DND-41 (cell line): ENCODE measurements around the gene F8A2.

Experiments used
- ATAC-seq: fragments of 200-7000 bp; cut with Tn5 transposase; 3 replicates; pipeline ENCODE4 v1.9.1; 2021; ENCODE audit warnings: low read depth; ENCODE audit not compliant: insufficient read depth
- DNase-seq: peaks from one replicate; pipeline ENCODE4 v3.0.0-alpha.2; 2020
- H2AFZ ChIP-seq: 2 replicates; pipeline ENCODE4 v1.6.0; 2012; ENCODE audit warnings: low read depth, low read length
- H3K27ac ChIP-seq: 2 replicates; pipeline ENCODE4 v1.5.1; 2012; ENCODE audit warnings: low read length, inconsistent platforms
- H3K27me3 ChIP-seq: fragments of 200-600 bp; sonication (generic); 2 replicates; pipeline ENCODE4 v1.6.0; 2012; ENCODE audit warnings: low read length, mild to moderate bottlenecking, inconsistent platforms; ENCODE audit not compliant: insufficient read depth, poor library complexity
- H3K36me3 ChIP-seq: 2 replicates; pipeline ENCODE4 v1.5.1; 2012; ENCODE audit warnings: low read length, inconsistent platforms; ENCODE audit not compliant: insufficient read depth
- H3K4me1 ChIP-seq: 2 replicates; pipeline ENCODE4 v1.5.1; 2012; ENCODE audit warnings: mild to moderate bottlenecking, low read length; ENCODE audit not compliant: insufficient read depth
- H3K4me2 ChIP-seq: 2 replicates; pipeline ENCODE4 v1.6.0; 2012; ENCODE audit warnings: mild to moderate bottlenecking, moderate library complexity, low read length, inconsistent platforms; ENCODE audit not compliant: insufficient read depth
- H3K4me3 ChIP-seq, 2 experiments: fragments of 200-600 bp in 1 of 2; shearing (Covaris generic) in 1 of 2; 2 replicates each; pipeline ENCODE4 v1.5.1; 2012 to 2016; ENCODE audit warnings: inconsistent platforms in 2 of 2, low read length in 2 of 2, mild to moderate bottlenecking in 2 of 2, low read depth in 1 of 2, moderate library complexity in 1 of 2
- H3K79me2 ChIP-seq: 2 replicates; pipeline ENCODE4 v1.6.0; 2012; ENCODE audit warnings: low read length, inconsistent platforms; ENCODE audit not compliant: insufficient read depth
- H3K9ac ChIP-seq: 2 replicates; pipeline ENCODE4 v1.6.0; 2012; ENCODE audit warnings: low read depth, mild to moderate bottlenecking, inconsistent platforms, low read length, moderate library complexity
- H3K9me3 ChIP-seq: 2 replicates; pipeline ENCODE4 v1.5.1; 2012; ENCODE audit warnings: low read length, moderate library complexity, mild to moderate bottlenecking, inconsistent platforms; ENCODE audit not compliant: insufficient read depth, severe bottlenecking
- H4K20me1 ChIP-seq: 2 replicates; pipeline ENCODE4 v1.6.0; 2012; ENCODE audit warnings: low read length; ENCODE audit not compliant: insufficient read depth
- EZH2 ChIP-seq: IDR thresholded peaks from 3 replicates; pipeline ENCODE4 v1.6.1; 2012; ENCODE audit warnings: borderline replicate concordance, low read depth, mild to moderate bottlenecking, moderate library complexity, low read length, inconsistent platforms; ENCODE audit not compliant: severe bottlenecking
- TF ChIP-seq, protein P1 (sequence below): IDR thresholded peaks from 2 replicates; pipeline ENCODE4 v1.5.1; 2012; ENCODE audit warnings: borderline replicate concordance, low read length, moderate library complexity, mild to moderate bottlenecking; ENCODE audit not compliant: poor library complexity, severe bottlenecking; ENCODE audit errors: extremely low read depth

Gene F8A2

DNA sequence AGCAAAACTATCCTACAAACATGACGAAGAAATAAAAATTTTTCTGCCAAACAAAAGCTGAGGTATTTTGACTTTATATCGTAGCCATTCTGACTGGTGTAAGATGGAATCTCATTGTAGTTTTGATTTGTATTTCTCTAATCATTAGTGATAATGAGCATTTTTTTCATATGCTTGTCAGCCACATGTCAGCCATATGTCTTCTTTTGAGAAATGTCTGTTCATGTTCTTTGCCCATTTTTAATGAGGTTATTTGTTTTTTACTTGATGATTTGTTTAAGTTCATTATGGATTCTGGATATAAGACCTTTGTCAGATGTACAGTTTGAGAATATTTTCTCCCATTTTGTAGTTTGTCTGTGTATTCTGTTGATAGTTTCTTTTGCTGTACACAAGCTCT lies 24.5 kb downstream of the F8A2 start:
- DNase-seq (no peak), ATAC-seq (no peak)
- no peaks in the 10 kb centered on the region for H3K4me1 ChIP-seq
- no peak overlapping the region for H3K9ac ChIP-seq
- H3K9me3 ChIP-seq: peaks cover 3% of the 10 kb centered on the region
- no peak overlapping the region for H3K27ac ChIP-seq
- H3K4me2 ChIP-seq: no peak overlapping the region
- H3K79me2 ChIP-seq: no peaks in the 10 kb centered on the region
- H3K4me3 ChIP-seq: no peak overlapping the region
- H2AFZ ChIP-seq: no peak overlapping the region
- no peak for TF ChIP-seq EZH2
- TF ChIP-seq, protein P1, sequence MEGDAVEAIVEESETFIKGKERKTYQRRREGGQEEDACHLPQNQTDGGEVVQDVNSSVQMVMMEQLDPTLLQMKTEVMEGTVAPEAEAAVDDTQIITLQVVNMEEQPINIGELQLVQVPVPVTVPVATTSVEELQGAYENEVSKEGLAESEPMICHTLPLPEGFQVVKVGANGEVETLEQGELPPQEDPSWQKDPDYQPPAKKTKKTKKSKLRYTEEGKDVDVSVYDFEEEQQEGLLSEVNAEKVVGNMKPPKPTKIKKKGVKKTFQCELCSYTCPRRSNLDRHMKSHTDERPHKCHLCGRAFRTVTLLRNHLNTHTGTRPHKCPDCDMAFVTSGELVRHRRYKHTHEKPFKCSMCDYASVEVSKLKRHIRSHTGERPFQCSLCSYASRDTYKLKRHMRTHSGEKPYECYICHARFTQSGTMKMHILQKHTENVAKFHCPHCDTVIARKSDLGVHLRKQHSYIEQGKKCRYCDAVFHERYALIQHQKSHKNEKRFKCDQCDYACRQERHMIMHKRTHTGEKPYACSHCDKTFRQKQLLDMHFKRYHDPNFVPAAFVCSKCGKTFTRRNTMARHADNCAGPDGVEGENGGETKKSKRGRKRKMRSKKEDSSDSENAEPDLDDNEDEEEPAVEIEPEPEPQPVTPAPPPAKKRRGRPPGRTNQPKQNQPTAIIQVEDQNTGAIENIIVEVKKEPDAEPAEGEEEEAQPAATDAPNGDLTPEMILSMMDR: no peak
- H4K20me1 ChIP-seq: no peaks in the 10 kb centered on the region
- no peaks in the 10 kb centered on the region for H3K36me3 ChIP-seq
- H3K27me3 ChIP-seq: no peaks in the 10 kb centered on the region

DNA sequence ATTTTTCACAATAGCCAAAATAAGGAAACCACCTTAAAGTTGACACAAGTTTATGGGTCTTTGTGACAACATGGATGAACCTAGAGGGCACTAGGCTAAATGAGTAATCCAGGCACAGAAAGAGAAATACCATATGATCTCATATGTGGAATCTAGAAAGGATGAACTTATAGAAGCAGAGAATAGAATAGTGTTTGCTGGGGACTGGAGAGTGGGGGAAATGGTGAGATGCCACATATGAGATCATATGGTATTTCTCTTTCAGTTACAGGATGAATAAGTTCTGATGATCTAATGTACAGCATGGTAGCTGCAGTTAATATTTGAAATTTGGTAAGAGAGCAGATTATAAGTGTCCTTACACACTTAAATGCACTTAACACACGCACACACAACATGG lies 35.9 kb downstream of the F8A2 start:
- Histone ChIP-seq H4K20me1 (no peaks in the 10 kb centered on the region), H3K4me1 (0 out of 2 replicates have a peak, but pooled peaks cover 4% of the 10 kb centered on the region), H3K27ac (no peak overlapping the region), H3K4me3 (no peak overlapping the region), H2AFZ (no peak overlapping the region), H3K9me3 (no peaks in the 10 kb centered on the region), H3K36me3 (no peaks in the 10 kb centered on the region), H3K79me2 (no peaks in the 10 kb centered on the region), H3K27me3 (no peaks in the 10 kb centered on the region), H3K4me2 (no peak overlapping the region), H3K9ac (no peak overlapping the region)
- DNase-seq: no peak
- TF ChIP-seq EZH2: no peak
- TF ChIP-seq, protein P1: no peak
- no peak for ATAC-seq
